HL-60 (cell line): ENCODE results near the gene ETV6.

Experiments used
- DNase-seq, 2 experiments: peaks; one replicate each; pipeline ENCODE4 v3.0.0-alpha.2; 2010 to 2020; ENCODE audit warnings: low read depth in 1 of 2, low spot score in 1 of 2
- H3K27ac ChIP-seq: fragments of 250-450 bp; sonication (Bioruptor Pico); replicated peaks from 2 replicates; pipeline ENCODE4 v1.5.1; 2020; ENCODE audit warnings: mild to moderate bottlenecking, moderate library complexity
- H3K27me3 ChIP-seq: fragments of 250-450 bp; sonication (Bioruptor Pico); 2 replicates; pipeline ENCODE4 v1.5.1; 2021; ENCODE audit warnings: mild to moderate bottlenecking, moderate library complexity; ENCODE audit not compliant: insufficient read depth, poor library complexity, severe bottlenecking
- H3K4me3 ChIP-seq: replicated peaks from 2 replicates; pipeline ENCODE4 v1.5.1; 2011; ENCODE audit warnings: mild to moderate bottlenecking, control low read depth, low read length; ENCODE audit not compliant: insufficient read depth
- CTCF ChIP-seq: IDR thresholded peaks from one replicate; pipeline ENCODE4 v1.5.1; 2011; ENCODE audit warnings: low read length, control low read depth, inconsistent platforms; ENCODE audit not compliant: insufficient read depth
- GABPA ChIP-seq: IDR thresholded peaks from 2 replicates; pipeline ENCODE4 v1.6.1; 2012; ENCODE audit warnings: low read depth
- POLR2AphosphoS5 ChIP-seq: IDR thresholded peaks from 2 replicates; pipeline ENCODE4 v1.6.1; 2012; ENCODE audit warnings: low read depth
- REST ChIP-seq: IDR thresholded peaks from 2 replicates; pipeline ENCODE4 v1.6.1; 2012; ENCODE audit warnings: low read depth; ENCODE audit not compliant: insufficient replicate concordance
- SPI1 ChIP-seq: IDR thresholded peaks from 2 replicates; pipeline ENCODE4 v1.6.1; 2012; ENCODE audit warnings: low read depth, mild to moderate bottlenecking, borderline replicate concordance

Gene ETV6

GRCh38 chr12:11777451-11777850, 128.0 kb downstream of the ETV6 start:
- TF ChIP-seq REST = no peak
- no peak for TF ChIP-seq POLR2AphosphoS5
- TF ChIP-seq GABPA = no peak
- TF ChIP-seq CTCF = no peak
- no peak for TF ChIP-seq SPI1
- Histone ChIP-seq H3K4me3 (no peak overlapping the region), H3K27ac (peak overlapping the region; percentile 39; the same call in 1 of the 2 replicates), H3K27me3 (no peaks in the 10 kb centered on the region)
- no peak for DNase-seq

GRCh38 chr12:11777962-11778361, 128.5 kb downstream of the ETV6 start:
- Histone ChIP-seq H3K4me3 (no peak overlapping the region), H3K27ac (peak overlapping the region; percentile 39), H3K27me3 (no peaks in the 10 kb centered on the region)
- DNase-seq = peak in 1 of 2 experiments; percentile 47
- TF ChIP-seq SPI1 = no peak
- no peak for TF ChIP-seq GABPA
- TF ChIP-seq POLR2AphosphoS5 = peak; percentile 39; the same call in 1 of the 2 replicates
- no peak for TF ChIP-seq CTCF
- peak; percentile 81 for TF ChIP-seq REST

- no peak overlapping the region for H3K4me3 ChIP-seq
- DNase-seq = no peak
- peak overlapping the region; percentile 39 for H3K27ac ChIP-seq
- TF ChIP-seq SPI1 (no peak), GABPA (no peak), REST (no peak), CTCF (no peak), POLR2AphosphoS5 (no peak)
- no peaks in the 10 kb centered on the region for H3K27me3 ChIP-seq
Measured at GRCh38 chr12:11778713-11779685, 129.5 kb downstream of the ETV6 start.
